Endothelial cell of umbilical vein (primary cell): Measurements from ENCODE around the gene IL33. TPM values are rescaled to one million over a fixed set of nuclear protein-coding genes. Genes with fewer than 3 reads are reported as not detected.

Source experiments
- BruUV-seq: library from RNA; stranded (reverse); fragments of 400-500 nt; replicated peaks from 2 replicates; lab custom pipeline; 2021; lab: Mats Ljungman, UMichigan
- CTCF ChIA-PET: fragments of 300-600, 350-600 bp; sonication (Branson Sonifier 250); formaldehyde crosslinking; loops from one replicate; lab custom pipeline; 2021; ENCODE audit warnings: antibody characterized with exemption, inconsistent platforms; lab: Charles Lee
- POLR2A ChIA-PET: fragments of 300-600, 350-600 bp; sonication (Branson Sonifier 250); formaldehyde crosslinking; loops from one replicate; lab custom pipeline; 2021; ENCODE audit warnings: antibody characterized with exemption, inconsistent platforms; lab: Charles Lee
- DNase-seq: peaks from one replicate; pipeline ENCODE4 v3.0.0-alpha.2; 2011; ENCODE audit warnings: low read depth, low spot score
- FAIRE-seq: peaks from 2 replicates; lab custom pipeline; 2011; peaks lifted over from hg19 to GRCh38; lab: Jason Lieb, UNC
- H2AFZ ChIP-seq: 2 replicates; pipeline ENCODE4 v1.6.0; 2012; ENCODE audit warnings: low read depth, low read length, control low read depth, inconsistent platforms
- H3K27ac ChIP-seq: 2 replicates; pipeline ENCODE4 v1.5.1; 2011; ENCODE audit warnings: low read depth, mild to moderate bottlenecking, control low read depth, low read length, moderate library complexity; ENCODE audit not compliant: insufficient read depth
- H3K27me3 ChIP-seq, 2 experiments: 2 replicates each; pipeline versions ENCODE4 v1.6.0 to v1.6.1; 2011; ENCODE audit warnings: low read length in 2 of 2, mixed read lengths in 1 of 2; ENCODE audit not compliant: control insufficient read depth in 2 of 2, insufficient read depth in 2 of 2
- H3K36me3 ChIP-seq, 2 experiments: 2 replicates in 1 of 2; 3 replicates in 1 of 2; pipeline ENCODE4 v1.5.1; 2011; ENCODE audit warnings: low read length in 2 of 2, mild to moderate bottlenecking in 1 of 2, moderate library complexity in 1 of 2; ENCODE audit not compliant: control insufficient read depth in 2 of 2, insufficient read depth in 2 of 2; ENCODE audit errors: extremely low read depth in 1 of 2
- H3K4me1 ChIP-seq: 3 replicates; pipeline ENCODE4 v1.5.1; 2011; ENCODE audit warnings: mild to moderate bottlenecking, low read length; ENCODE audit not compliant: control insufficient read depth, insufficient read depth; ENCODE audit errors: extremely low read depth
- H3K4me2 ChIP-seq: 2 replicates; pipeline ENCODE4 v1.6.1; 2011; ENCODE audit warnings: low read length, control low read depth, mixed read lengths; ENCODE audit not compliant: insufficient read depth
- H3K4me3 ChIP-seq, 3 experiments: fragments of 200-600 bp in 1 of 3; sonication (generic), shearing (Covaris generic) in 1 of 3; replicated peaks in 1 of 3; 2 replicates each; pipeline ENCODE4 v1.5.1; 2011 to 2016; ENCODE audit warnings: control low read depth in 3 of 3, low read length in 3 of 3, mild to moderate bottlenecking in 2 of 3, inconsistent platforms in 1 of 3, low read depth in 1 of 3, moderate library complexity in 1 of 3; ENCODE audit not compliant: insufficient read depth in 1 of 3
- H3K79me2 ChIP-seq: 2 replicates; pipeline ENCODE4 v1.6.0; 2012; ENCODE audit warnings: low read length, inconsistent platforms; ENCODE audit not compliant: control insufficient read depth, insufficient read depth
- H3K9ac ChIP-seq: replicated peaks from 2 replicates; pipeline ENCODE3; 2011; ENCODE audit warnings: low read length, control low read depth; ENCODE audit not compliant: insufficient read depth; ENCODE audit errors: extremely low read depth
- H3K9me1 ChIP-seq: replicated peaks from 3 replicates; pipeline ENCODE4 v1.6.0; 2011; ENCODE audit warnings: mild to moderate bottlenecking, low read length; ENCODE audit not compliant: control insufficient read depth, insufficient read depth; ENCODE audit errors: extremely low read depth
- H3K9me3 ChIP-seq: replicated peaks from 2 replicates; pipeline ENCODE4 v1.5.1; 2012; ENCODE audit warnings: low read length, inconsistent platforms; ENCODE audit not compliant: control insufficient read depth, insufficient read depth
- H4K20me1 ChIP-seq: replicated peaks from 2 replicates; pipeline ENCODE3; 2011; ENCODE audit warnings: mild to moderate bottlenecking, low read length; ENCODE audit not compliant: control insufficient read depth, insufficient read depth; ENCODE audit errors: extremely low read depth
- CTCF ChIP-seq, 2 donors: IDR thresholded peaks; 1 replicate in 1 of 2; 2 replicates in 1 of 2; pipeline ENCODE4 v1.5.1; 2011; ENCODE audit warnings: low read length in 2 of 2, mild to moderate bottlenecking in 2 of 2, moderate library complexity in 2 of 2, control low read depth in 1 of 2, inconsistent platforms in 1 of 2, low read depth in 1 of 2; ENCODE audit not compliant: insufficient read depth in 1 of 2; ENCODE audit errors: extremely low read depth in 1 of 2
- EZH2 ChIP-seq: IDR thresholded peaks from 2 replicates; pipeline ENCODE4 v1.6.1; 2012; ENCODE audit warnings: borderline replicate concordance, low read depth, mild to moderate bottlenecking, moderate library complexity, low read length, inconsistent platforms; ENCODE audit not compliant: severe bottlenecking
- FOS ChIP-seq: IDR thresholded peaks from 2 replicates; pipeline ENCODE4 v1.6.1; 2011; ENCODE audit warnings: mild to moderate bottlenecking, low read length, moderate library complexity, borderline replicate concordance; ENCODE audit not compliant: insufficient read depth
- GATA2 ChIP-seq: IDR thresholded peaks from 2 replicates; pipeline ENCODE4 v1.7.0; 2011; ENCODE audit warnings: low read depth, mild to moderate bottlenecking, moderate library complexity, mixed read lengths, low read length; ENCODE audit not compliant: insufficient read length, insufficient read depth
- JUN ChIP-seq: IDR thresholded peaks from 2 replicates; pipeline ENCODE4 v1.6.1; 2011; ENCODE audit warnings: borderline replicate concordance, low read depth; ENCODE audit not compliant: insufficient read length, insufficient read depth
- MAX ChIP-seq: IDR thresholded peaks from 2 replicates; pipeline ENCODE4 v1.6.1; 2011; ENCODE audit not compliant: insufficient read depth, insufficient read length
- MYC ChIP-seq: IDR thresholded peaks from one replicate; pipeline ENCODE4 v1.6.1; 2011; ENCODE audit warnings: mild to moderate bottlenecking, low read depth, low read length
- POLR2A ChIP-seq: IDR thresholded peaks from 2 replicates; pipeline ENCODE4 v1.6.1; 2012; ENCODE audit warnings: low read depth, mild to moderate bottlenecking, control low read depth, low read length
- POLR2AphosphoS5 ChIP-seq: IDR thresholded peaks from 2 replicates; pipeline ENCODE4 v1.6.1; 2012; ENCODE audit warnings: low read depth, mild to moderate bottlenecking, control low read depth, low read length, moderate library complexity; ENCODE audit not compliant: insufficient read depth
- dilution Hi-C: fragments of 300-500 bp; cut with MboI; formaldehyde crosslinking; loops from one replicate; pipeline ENCODE4 v1.15.0; 2019; ENCODE audit warnings: low sequenced_read_pairs; ENCODE audit not compliant: extremely low pct_ligation_motif_present
- intact Hi-C: fragments of 100-400 bp; cut with micrococcal nuclease; formaldehyde crosslinking; loops from one replicate; pipeline ENCODE4 v1.10.0; 2022
- polyA plus RNA-seq, 4 experiments: library from polyadenylated mRNA; depleted of rRNA in 3 of 4; stranded (reverse) in 3 of 4; unstranded in 1 of 4; fragments of >200 nt; gene quantifications; 2 replicates each; pipeline versions ENCODE4 v1.2.1 to v1.2.3, GENCODE V29; 2011 to 2012; ENCODE audit warnings: missing spikeins in 1 of 4
- total RNA-seq: library from RNA; stranded (reverse); gene quantifications from 2 replicates; pipeline ENCODE4 v1.2.3, GENCODE V29; 2021

IL33 gene
- total and polyA plus RNA-seq, 2 donors (not counting 3 experiments of a cell fraction or from before 2014, with no cell fraction given), result 8.7 to 13.8 TPM

- Histone ChIP-seq H3K4me1 (no peaks in the 10 kb centered on the region), H3K79me2 (no peaks in the 10 kb centered on the region), H3K36me3 (no peaks in the 10 kb centered on the region), H3K27ac (no peak overlapping the region), H3K9me1 (no peaks in the 10 kb centered on the region), H3K9ac (no peak overlapping the region), H3K4me2 (no peak overlapping the region), H3K9me3 (no peaks in the 10 kb centered on the region), H2AFZ (no peak overlapping the region), H4K20me1 (no peaks in the 10 kb centered on the region), H3K4me3 (no peak overlapping the region), H3K27me3 (peaks cover 1 to 2% of the 10 kb centered on the region in 2 experiments)
- dilution Hi-C loops (no loop called here), intact Hi-C loops (no loop called here)
- DNase-seq (no peak), FAIRE-seq (no peak)
- POLR2A ChIA-PET, result no interaction called here
- no TSS peak for BruUV-seq
- no peak for TF ChIP-seq POLR2A
- TF ChIP-seq POLR2AphosphoS5, result no peak
- no peak for TF ChIP-seq GATA2
- TF ChIP-seq MAX, result no peak
- no peak for TF ChIP-seq EZH2
- TF ChIP-seq FOS, result no peak
- no peak for TF ChIP-seq CTCF (IDR thresholded peaks at IDR 0.05; ENCODE audit: extremely low read depth in 1 of 2, insufficient read depth in 1 of 2, low read depth in 1 of 2, low read length in 2 of 2)
- no peak for TF ChIP-seq JUN
- no peak for TF ChIP-seq MYC
- CTCF ChIA-PET, result no interaction called here
These were observed 56.1 kb downstream of the IL33 start for GRCh38 chr9:6271508-6272228.
